WTC11 (cell line): ENCODE measurements around the gene TMC1.

Experiments used
- CBFB ChIP-seq: sonication (generic); formaldehyde crosslinking; IDR thresholded peaks from 2 replicates; pipeline ENCODE4 v1.8.1; 2022; ENCODE audit warnings: mild to moderate bottlenecking, low read depth, missing genetic modification reagents
- CTCF ChIP-seq: fragments of 200-600 bp; IDR thresholded peaks from 2 replicates; pipeline ENCODE4 v1.8.0; 2022; ENCODE audit warnings: antibody characterized with exemption
- IRF2 ChIP-seq: sonication (generic); formaldehyde crosslinking; IDR thresholded peaks from 2 replicates; pipeline ENCODE4 v1.8.0; 2022; ENCODE audit warnings: low read depth, missing genetic modification reagents, borderline replicate concordance
- MXD4 ChIP-seq: fragments of 250-450 bp; sonication (Bioruptor Pico); IDR thresholded peaks from 2 replicates; pipeline ENCODE4 v1.8.0; 2021; ENCODE audit warnings: mild to moderate bottlenecking, moderate library complexity, borderline replicate concordance
- ZNF263 ChIP-seq: sonication (generic); formaldehyde crosslinking; IDR thresholded peaks from 2 replicates; pipeline ENCODE4 v1.8.1; 2022; ENCODE audit warnings: low read depth, mild to moderate bottlenecking, moderate library complexity, missing genetic modification reagents
- TF ChIP-seq, protein P1 (sequence below): sonication (generic); formaldehyde crosslinking; IDR thresholded peaks from 2 replicates; pipeline ENCODE4 v1.8.0; 2022; ENCODE audit warnings: mild to moderate bottlenecking, missing genetic modification reagents

DNA sequence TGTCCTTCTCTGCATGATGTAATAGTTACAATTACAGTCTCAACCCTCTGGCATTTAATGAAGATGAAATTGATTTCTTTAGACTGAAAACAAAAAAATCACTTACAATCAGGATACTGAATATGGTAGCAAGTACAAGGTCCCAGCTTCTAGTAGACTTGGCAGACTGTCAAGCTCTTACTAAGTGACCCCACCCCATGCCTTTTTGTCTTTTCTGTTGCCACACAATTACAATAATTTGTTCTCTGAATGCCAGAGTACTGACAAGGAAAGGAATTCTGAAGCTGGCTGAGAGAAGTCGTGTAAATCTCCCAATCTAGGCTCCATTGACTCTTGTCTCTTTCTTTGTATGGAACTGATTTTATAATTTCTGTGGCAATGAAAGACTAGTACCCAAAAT, 154.2 kb downstream of the TMC1 start:
- TF ChIP-seq ZNF263 (CRISPR knock-in tag) = no peak
- no peak for TF ChIP-seq IRF2 (CRISPR knock-in tag)
- TF ChIP-seq CTCF = no peak
- TF ChIP-seq, protein P1, sequence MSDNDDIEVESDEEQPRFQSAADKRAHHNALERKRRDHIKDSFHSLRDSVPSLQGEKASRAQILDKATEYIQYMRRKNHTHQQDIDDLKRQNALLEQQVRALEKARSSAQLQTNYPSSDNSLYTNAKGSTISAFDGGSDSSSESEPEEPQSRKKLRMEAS = no peak
- TF ChIP-seq MXD4 (CRISPR knock-in tag) = no peak
- no peak for TF ChIP-seq CBFB
